Activated CD4-positive, alpha-beta T cell treated with anti-CD3 and anti-CD28 coated beads for 24 hours (primary cell): ENCODE results near the gene SKI.
"Not testable (repeated sequence)": the region's sequence is repeated elsewhere in the genome, so short reads cannot be mapped to it uniquely, and the experiment has no call there.

Source experiments
- DNase-seq, 2 donors: peaks; one replicate each; pipeline ENCODE4 v3.0.0-alpha.2; 2020; ENCODE audit warnings: low read depth in 2 of 2

Gene SKI

GRCh38 chr1:2320006-2320405, 91.9 kb downstream of the SKI start:
- no peak for DNase-seq

DNA sequence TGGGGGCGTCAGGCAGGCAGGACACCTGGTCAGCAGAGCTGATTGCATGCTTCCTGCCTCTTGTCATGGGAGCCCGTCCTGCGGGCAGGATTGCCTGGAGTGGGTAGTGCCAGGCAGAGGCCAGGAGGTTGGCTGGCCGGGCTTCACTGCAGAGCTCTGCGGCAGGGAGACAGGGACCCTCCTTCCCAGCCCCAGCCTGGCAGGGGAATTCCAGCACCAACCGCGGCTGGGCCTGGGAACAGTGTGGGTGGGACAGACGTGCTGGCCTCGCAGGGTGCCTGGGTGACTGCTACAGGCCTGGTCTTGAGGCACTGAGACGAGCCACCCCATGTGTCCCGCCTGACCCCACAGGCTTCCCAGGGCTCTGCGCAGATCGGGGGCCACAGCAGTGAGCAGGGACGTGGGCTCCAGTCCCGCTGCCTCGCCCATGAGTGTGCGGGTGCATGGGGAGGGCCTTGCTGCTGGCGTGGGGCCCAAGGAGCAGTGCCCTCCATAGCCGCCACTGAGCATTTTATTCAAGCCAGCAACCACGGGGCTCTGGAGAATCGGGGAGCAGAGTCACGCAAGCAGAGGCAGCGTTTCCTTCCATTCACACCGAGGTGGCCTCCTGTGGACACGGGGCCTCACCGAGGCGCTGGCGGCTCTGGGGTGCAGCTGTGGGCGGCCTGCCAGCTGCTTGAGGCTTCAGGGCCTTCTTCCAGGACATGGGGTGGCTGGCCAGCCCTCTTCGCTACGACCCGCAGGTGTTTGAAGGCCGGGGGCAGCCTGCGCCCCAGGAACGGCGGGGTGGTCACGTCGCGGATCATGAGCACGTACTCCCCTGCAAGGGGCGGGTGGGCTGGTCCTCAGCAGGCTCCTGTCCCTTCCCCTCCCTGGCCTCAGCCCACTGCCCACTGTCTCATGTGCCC, 92.9 kb downstream of the SKI start:
- DNase-seq = no peak

DNA sequence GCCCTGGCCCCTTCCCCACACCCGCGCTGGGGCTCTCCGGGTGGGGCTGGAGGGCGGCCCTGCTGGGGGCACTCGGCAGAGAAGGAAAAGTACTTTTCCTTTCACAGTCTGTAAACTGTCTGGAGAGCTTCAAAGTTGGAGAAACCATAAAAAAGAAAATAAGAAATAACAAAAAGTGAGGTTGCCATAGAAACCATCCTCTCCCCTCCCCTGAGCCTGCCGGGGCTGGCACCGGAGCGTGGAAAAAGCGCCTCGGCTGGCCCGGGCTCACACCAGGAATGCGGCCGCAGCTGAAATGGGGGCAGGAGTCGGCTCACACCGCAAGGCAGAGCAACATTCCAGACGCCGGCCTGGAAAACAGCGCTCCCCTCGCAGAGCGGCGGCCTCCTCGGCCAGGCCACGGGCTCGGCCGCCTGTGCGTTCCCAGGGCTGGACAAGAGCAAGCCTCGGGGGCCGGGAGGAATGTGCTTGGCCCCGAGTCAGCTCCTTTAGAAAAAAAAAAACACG, 94.0 kb downstream of the SKI start:
- no peak for DNase-seq

GRCh38 chr1:2322581-2323211, 94.6 kb downstream of the SKI start:
- DNase-seq = no peak

GRCh38 chr1:2323451-2323974, 95.4 kb downstream of the SKI start:
- DNase-seq = no peak

DNA sequence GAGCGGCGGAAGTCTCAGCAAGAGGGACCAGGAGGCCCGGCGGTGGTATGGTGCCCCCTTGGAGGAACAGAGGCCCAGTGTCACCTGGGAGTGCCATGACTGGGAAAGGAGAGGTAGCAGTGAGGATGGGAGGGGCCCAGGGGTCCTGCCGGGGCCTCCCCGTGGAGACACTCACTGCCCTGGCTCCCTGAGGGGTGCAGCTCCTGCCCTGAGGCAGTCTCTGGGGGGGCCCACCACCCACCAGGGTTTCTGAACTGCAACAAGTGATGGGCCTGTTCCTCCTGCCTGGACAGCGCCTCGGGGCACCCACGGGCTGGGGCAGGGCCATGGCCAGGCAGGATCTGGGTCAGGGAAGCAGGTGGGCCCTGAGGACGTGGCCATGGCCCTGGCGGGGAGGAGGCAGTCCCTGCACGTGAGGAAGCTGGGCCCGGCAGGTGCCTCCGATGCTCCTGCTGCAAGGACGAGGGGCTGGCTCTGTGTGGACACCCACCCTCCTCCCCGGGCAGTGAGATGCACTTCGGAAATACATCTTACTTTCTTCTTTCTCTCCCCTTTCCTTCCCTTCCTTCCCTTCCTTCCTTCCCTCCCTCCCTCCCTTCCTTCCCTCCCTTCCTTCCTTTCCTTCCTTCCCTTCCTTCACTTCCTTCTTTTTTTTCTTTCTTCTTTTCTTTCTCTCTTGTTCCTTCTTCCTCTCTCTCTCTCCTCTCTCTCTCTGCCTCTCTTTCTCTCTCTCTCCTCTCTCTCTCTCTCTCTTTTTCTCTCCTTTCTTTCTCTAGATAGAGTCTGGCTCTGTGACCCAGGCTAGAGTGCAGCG, 96.6 kb downstream of the SKI start:
- no peak for DNase-seq

GRCh38 chr1:2326524-2326923, 98.4 kb downstream of the SKI start:
- DNase-seq = no peak

- DNase-seq = not testable (repeated sequence)
Measured at GRCh38 chr1:2327162-2327561, 99.0 kb downstream of the SKI start.

DNA sequence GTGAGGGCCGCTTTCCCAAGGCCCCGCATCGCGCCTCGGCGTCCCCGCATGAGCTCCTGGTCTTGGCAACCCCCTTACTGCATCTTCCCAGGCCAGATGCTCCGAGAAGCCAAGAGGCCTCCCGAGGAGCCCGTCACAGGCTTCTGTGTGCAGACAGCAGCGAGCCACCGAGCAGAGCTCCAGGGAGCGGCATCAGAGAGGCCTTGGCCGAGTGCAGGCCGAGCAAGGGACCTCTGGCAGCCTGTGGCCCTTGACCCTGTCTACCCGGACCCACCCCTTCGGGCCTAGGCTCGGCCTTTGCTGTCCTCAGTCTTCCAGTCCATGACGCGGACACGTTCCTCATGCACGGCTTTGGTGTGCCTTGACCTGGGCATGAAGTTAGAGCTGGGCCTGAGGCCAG, 99.7 kb downstream of the SKI start:
- DNase-seq = no peak

DNA sequence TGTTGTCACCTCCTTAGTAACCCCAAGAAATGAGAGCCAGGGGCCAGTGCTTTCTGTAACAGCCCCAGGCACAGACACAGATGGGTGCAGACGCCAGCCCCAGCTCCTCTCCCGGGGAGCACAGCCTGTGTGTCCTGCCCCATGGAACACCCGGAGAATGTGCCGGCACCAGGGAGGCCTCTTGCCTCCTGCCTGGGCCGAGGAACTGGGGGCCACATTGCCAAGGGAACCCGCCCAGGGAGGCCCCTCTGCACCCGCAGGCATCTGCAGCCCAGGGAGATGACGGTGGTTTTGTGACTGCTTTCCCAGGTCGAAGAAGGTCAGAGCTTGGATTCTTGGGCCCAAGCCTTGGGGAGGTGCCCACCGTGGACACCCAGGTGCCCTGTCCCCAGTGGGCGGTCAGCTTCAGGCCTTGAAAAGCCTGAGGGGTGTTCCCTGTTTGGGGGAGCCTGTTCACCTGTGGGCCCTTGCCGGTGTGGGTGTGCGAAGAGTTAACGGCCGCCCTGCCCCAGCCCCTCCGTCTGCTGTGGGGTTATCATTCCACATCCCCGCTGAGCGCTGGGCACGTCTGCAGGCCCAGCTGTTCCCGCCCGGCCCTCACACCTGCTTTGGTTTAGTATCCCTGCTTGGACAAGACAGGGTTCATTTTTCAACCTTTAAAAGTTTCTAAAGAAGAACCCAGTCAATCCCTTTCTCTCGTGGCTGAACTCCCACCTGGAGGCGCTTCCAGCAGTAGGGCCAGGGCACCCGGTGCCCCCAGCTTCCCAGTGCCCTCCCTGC, 100.7 kb downstream of the SKI start:
- no peak for DNase-seq

DNA sequence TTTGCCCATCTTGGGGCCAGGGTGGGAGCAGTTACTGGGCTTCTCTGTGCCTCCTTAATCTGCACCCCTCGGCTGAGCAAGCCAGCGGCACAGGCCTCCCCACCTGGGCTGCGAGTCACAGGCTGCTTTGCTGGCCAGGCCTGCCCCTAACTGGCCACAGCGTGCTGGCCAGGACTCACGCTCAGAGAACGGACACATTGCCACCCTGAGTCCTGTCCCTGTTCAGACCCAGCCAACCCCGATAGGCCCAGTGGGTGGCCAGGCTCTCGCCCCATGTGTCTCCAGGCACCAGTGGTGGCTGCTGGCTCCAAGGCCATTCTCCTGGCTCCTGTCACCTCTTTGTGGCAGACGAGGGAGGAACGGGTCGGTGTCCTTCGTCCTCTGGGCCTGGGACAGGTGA, 101.9 kb downstream of the SKI start:
- DNase-seq = no peak

DNA sequence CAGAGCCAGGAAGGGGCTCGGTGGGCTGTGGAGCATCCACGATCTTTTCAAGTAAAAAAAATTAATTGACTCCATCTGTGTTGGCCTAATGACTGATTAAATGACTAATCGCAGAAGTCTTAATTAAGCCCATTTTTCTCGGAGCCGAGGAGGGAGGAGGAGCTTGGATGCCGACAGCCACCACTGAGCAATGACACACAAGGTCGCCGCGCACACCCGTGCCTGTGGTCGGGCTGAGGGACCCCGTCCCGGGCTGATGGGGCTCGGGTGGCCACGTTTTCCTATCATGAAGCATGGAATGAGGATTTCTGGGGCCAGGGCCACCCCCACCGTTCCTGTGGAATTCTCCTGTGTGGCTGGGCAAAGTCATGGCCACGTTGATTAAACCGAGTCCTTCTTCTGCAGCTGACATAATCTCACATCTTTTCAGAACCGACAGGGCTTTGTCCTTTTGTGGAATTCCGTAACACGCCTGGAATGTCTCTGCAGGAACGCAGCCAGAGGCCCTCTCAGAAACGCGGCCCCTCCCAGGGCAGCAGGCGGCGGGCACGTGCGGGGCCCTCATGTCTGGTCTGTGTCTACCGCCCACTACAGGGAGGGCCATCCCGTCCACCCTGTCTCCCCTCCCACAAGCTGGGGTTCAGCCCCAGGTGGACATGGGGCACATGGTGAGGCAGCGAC, 102.5 kb downstream of the SKI start:
- no peak for DNase-seq

GRCh38 chr1:2331200-2331544, 103.1 kb downstream of the SKI start:
- no peak for DNase-seq

DNA sequence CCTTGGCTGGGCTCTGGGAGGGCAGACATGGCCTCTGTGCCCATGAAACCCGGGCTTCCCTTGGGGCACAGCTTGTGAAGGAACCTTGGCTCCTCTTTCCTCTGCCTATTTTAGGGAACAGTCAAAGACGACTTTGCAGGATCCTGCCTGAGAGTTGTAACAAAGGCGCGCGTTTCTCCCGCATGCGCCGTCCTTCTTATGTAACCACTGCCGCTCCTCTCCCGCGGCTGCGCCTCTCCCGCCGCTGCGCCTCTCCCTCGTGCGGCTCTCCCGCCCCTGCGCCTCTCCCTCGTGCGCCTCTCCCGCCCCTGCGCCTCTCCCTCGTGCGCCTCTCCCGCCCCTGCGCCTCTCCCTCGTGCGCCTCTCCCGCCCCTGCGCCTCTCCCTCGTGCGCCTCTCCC, 103.5 kb downstream of the SKI start:
- not testable (repeated sequence) for DNase-seq

GRCh38 chr1:2334366-2334765, 106.2 kb downstream of the SKI start:
- no peak for DNase-seq

DNA sequence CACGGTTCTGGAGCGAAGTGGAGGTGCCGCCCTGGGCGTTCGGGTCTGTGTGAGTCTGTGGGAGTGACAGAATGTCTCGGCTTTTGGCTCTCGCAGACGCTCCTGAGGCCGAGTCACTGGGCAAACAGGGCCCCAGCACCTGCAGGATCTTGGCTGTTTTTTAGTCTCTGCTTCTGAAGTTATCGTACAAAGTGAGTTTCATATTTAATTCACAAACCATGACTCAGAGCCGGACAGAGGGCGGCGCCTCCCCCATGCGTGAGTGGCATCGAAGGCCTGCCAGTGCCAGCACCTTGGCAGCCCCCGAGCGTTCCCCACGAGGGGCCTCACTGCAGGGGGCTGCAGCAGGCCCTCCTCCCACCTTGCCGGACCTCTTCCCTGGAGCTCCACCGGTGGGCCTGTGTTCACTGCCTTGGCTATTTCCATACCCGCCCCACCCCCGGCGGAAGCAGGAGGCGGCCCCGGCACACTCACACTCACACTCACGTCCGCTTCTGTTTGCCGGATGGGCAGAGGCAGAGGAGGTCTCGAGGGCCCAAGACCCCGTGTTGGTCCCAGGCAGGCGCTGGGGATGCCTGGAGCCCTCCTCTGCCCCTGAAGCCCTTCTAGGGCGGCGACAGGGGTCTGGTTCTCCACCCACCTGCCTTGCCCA, 106.9 kb downstream of the SKI start:
- no peak for DNase-seq

GRCh38 chr1:2335721-2336455, 107.8 kb downstream of the SKI start:
- DNase-seq = no peak

DNA sequence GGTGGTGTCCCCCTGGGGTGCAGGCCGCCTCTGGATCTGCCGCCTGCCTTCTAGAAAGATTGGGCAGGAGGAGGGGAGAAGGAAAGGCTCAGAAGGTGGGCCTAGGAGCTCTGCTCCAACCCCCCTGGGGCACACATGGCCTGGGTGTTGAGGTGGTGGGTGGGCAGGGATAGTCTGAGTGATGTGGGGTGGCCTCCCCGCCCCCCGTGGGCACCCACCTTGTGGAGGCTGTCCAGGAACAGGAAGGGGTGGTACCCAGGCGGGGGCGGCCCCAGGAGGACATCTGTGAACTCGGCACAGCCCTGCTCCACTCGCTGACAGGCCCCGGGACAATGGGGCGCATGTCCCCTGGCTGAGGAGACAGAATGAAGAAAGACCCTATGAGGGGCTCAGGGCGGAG, 108.4 kb downstream of the SKI start:
- no peak for DNase-seq

DNA sequence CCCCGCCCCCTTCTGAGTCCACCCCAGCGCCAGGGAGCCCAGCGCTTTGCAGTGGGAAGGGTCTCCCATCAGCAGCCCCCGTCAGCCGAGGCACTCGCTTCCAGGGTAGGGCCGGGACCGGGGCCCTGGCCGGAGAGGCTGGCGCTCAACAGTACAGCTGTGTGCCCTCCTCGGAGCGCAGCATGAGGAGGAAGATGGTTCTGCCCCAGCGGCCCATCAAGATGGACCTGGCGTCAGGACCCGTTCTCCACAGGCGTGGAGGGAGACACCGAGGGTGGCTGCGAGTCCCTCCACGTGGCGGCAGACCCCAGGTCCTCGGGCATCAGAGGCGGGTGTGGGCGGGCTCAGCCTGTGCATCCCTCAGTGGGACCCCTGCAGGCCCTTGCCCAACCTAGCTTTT, 109.0 kb downstream of the SKI start:
- DNase-seq = no peak

DNA sequence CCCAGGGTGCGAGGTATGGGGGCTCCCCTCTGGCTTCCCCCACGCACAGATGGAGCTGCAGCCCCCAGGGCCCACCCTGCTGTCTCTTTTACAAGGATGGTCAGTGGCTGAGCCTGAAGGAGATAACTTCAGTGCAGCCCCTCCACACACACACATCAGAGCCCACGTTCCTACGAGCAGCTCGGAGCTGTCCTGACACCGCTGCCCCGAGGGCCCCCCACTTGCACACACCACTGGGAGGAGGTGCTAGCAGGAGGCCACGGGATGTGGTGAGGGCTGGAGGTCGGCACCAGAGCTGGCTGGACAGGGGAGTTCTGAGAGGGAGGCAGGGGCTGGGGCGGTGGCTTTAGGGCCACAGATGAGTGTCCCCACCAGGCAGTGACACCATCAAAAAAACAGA, 109.4 kb downstream of the SKI start:
- no peak for DNase-seq
